NOMO-1 (cell line): Measurements from ENCODE around the gene SUPT4H1.

Experiments used
- DNase-seq, 2 experiments: peaks; one replicate each; lab custom pipeline; 2025; ENCODE audit not compliant: unreplicated experiment in 2 of 2; lab: John Stamatoyannopoulos, UW

SUPT4H1 gene

DNA sequence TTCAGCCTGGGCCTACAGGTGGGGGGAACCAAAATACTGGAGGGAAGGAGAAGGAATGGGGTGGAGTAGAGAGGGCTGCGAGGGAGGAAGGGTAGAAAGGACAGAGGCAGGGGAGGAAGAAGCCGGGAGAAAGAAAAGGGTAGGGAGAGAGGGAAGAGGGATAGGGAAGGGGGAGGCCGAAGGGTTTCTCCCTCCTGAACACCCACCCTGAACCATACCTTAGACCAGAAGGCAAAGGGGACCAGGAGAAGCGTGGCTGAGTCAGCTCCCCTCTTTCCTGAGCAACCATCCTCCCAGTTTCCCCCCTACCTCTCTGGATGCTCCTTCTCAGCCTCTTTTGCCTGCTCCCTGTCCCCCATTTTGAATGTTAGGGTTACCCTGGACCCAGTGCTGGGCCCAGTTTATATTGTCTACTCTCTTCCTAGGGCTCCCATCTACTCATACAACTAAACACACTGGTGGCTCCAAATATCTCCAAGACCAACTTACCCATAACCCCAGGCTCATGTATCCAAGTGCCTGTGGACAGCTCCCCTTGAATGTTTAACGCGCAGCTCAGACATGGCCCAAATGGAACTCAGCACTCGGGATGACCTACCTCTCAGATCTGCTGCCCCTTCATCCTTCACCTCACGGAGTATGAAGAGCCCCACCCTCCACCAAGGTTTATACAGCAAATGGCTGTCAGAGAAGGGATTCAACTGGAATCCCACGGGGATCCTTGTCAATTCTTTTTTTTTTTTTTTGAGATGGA is 31.3 kb downstream of the SUPT4H1 start:
- DNase-seq: no peak

DNA sequence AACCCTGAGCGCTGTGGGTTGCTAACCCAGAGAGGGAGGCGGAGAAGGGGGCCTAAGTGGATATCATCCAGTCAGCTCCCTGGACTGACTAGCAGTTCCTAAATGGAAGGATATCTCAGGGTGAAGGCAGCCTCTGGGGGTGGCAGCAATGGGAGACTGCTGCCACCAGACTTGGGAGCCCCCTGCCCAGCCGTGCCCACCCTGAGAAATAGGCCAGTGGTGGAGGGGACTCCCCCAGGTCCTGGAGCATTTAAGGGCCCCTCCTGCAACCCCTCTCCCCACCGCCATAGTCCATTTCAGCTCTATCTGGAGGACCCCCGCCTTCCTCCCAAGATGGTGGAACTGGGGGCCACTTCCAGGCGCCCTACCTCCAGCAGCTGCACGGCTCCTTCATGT is 31.8 kb downstream of the SUPT4H1 start:
- DNase-seq: no peak

DNA sequence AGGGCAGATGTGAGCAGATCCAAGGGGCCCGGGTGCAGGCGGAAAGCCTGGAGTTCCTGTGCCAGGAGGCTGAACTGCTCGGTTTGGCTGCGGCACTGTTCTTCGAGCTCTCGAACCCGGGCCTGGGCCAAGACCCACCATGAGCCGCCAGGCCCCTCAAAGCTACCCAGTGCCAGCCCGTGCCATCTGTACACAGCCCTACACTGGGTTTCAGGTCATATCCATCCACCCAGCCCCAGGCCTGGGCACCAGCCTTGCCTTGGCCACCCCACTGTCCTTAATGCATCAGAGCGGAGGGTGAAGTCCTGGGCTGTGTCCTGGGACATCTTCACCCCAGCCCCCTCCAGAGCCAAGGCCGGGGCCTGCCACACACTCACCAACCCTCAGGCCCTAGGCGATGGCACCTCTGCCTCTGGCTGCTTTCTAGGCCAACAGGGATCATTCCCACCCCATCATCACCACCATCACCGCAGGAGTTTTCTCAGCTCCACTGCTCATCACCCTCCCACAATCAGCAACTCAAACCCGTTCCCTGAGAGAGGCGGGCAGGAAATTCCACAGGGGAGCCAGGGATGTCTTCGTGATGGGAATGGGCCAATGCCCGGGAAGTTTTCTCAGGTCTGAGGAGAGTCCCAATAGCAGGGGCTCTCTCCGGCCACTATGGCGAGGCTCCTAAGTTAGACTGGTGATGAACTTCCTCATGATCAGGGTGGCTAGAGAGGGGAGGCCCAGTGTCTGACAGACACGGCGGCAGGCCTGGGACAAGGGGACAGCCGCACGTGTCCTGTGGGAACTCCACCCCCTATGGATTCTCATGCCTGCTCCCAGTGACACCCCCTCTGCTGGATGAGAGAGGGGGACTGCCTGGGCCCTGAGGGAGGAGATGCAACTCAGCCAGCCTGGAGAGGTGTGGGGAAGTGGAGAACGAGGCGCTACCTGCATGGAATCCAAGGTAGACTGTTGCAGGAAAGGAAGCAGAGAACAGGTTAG is 32.5 kb downstream of the SUPT4H1 start:
- no peak for DNase-seq

DNA sequence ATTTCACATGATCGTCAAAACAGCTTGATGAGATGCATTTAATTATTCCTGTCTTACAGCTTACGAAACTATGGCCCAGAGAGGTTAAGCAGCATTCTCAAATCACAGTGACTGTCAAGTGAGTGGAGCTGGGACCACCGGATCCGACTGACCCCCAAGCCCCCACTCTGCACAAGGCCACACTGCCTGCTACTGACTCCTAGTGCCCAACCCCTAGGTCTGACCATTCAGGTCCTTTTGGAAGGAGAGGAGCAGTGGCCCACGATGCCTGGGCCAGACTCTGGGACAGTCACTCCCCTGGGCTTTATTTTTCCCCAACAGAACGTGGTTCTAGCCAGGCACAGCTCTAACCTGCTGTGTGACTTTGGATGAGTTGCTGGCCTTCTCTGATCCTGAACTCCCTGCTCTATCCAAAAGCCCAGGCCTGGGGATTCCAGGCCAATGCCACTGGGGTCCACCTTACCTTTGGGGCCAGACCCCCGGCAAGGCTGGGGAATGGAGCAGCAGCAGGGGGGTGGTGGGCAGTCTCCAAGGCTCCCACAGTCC is 33.3 kb downstream of the SUPT4H1 start:
- no peak for DNase-seq

DNA sequence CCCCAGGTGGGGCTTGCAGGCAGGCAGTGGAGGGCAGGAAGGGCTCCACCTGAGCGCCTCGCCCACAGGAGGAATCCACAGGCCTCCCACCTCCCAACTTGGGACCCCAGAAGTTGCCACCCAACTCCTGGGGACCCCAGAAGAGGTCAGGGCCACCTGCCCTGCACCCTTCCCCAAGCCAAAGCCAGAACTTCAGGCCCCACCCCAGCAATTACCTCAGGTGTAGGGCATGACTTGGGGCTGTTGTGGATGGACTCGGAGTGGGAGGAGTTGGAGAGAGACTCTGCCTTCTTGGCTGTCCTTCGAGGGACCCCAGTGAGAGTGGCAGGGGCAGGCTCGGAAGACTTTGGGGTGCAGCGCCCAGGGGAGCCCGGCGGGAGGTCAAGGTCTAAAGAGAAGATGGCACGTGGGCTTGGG is 33.9 kb downstream of the SUPT4H1 start:
- no peak for DNase-seq

DNA sequence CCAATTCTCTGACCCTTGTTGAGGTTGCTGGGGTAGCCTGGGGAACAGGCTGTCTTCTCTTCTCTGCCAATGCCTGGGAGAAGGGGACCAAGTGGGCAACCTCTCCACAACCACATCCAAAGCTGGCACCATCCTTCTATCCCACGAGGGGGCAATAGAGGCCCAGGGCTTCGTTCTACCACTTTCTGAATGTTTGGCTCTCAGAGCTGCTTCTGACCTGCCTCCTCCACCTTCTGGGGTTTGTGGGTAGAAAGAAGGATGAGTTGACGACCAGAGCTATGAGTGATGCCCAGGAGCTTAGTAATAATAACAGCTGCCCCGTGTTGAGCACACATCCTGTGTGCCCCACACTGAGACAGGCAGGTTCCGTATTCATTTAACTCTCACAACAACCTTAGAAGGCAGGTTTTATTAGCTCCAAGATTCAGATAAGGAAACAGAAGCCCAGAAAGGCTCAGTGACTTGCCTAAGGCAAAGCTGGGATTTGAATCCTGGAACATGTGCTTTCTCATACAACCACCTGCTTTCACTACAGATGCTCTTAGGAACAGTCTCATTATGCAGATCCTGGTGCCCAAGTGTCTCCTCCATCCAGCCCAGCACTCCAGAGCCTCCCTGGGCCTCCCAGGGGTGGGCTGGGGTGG is 34.5 kb downstream of the SUPT4H1 start:
- peak; percentile 57 to 71 for DNase-seq

DNA sequence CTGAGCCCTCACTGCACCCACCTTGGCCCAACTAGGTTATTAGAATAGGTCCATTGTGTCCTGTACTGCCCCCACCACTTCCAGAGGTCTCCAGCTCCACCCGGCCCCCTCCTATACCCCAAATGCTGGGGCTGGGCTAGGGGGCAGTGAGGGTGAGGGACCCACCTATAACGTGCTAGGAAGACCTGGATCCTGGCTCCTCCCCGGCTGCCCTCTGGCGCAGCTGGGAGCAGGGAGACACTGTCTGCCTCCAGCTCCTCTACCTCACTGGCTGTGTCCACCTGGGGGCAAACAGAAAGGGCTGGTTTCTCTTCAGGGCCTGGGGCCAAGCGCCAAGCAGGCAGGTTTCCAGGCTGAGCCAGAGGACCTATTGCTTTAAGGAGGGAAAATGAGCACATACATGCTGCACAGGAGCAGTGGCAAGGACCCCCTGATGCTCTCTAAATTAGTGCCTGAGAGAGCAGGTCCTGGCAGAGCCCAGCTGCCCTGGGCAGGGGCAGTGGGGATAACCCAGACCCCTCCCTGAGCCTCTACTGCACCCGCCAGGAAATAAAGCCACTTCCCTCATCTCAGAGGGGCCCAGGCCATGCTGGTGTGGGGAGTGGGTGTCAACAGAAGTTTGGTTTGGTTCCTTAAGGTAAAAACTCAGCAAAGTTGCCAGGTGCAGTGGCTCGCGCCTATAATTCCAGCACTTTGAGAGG is 35.6 kb downstream of the SUPT4H1 start:
- no peak for DNase-seq

DNA sequence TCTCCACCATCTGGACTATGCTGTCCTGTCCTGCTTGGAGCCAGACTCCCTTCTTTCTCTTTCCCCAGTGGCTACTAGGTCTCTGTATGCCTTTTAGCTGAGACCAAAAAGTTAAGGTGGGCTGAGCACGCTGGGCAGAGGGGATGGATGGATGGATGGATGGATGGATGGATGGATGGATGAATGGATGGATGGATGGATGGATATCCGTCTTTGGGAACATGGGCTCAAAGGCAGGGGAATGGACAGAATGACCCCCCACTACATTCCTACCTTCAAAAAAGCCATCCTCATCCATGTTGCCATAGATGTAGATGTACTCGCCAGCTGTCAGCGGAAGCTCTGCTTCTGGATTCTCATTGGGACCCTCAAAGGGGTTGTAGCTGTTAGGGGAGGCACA is 36.3 kb downstream of the SUPT4H1 start:
- DNase-seq: no peak

DNA sequence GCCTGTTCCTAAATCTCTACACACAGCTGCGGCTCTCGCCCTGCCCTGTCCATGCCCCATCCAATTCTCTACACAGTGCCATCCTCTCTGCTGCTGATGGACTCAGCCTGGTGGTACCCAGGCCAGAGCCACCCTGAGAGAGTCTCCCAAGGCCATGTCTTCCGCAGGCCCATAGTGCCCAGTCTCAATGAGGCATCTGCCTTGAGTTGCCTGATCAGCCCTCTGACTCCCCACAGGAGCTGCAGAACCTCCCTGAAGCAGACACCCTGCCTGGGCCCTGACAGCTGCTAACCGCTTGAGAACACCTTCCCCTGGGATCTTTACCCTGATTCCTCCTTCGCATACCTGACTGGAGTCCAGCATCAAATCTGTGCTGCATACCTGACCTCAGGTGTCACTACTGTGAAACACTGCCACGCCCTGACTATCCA is 36.7 kb downstream of the SUPT4H1 start:
- DNase-seq: no peak

DNA sequence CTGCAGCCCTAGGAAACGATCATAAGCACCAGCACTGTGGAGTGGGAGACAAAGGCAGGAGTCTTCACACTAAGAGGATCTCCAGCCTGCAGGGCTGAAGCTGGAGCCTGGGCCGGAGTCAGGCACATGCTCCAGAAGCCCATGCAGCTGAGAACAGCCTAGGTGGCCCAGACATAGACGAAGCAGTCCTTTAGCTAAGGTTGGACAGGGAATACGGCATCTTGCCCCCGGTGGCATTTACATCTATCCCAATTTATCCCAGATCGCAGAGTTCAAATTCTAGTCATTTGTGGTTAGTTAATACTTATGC is 37.3 kb downstream of the SUPT4H1 start:
- no peak for DNase-seq

DNA sequence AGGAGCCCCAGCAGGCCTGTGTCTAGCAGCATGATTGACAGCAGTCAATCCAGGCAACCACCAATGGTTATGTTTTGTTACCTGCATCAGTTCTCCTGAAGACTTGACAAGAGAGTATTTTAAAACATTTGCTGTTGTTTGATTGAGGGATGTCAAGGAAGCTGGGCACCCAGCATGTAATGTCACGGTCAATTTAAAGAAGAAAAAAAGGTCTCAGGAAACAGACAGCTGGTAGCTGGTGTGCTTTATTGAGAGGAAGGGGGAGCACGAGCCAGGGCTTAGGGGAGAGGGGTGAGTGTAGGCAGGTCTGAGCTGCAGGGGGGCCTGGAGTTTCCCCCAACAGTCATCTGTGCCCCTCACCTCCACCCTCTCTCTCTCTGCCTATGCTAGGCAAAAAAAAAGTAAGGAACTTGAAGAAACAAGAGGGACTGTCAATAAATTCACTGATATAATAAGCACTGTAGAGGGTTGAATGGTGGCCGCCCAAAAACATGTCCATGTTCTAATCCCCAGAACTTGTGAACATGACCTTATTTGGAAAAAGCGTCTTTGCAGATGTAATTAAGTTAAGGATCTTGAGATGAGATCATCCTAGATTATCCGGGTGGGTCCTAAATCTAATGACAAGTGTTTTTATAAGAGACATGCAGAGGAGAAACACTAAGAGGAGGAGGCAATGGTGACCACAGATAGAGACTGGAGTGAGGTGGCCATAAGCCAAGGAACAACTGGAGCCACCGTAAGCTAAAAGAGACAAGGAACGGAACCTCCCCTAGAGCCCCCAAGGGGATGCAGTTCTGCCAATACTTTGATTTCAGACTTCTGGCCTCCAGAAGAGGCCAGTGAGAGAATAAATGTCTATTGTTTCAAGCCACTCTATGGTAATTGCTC is 37.9 kb downstream of the SUPT4H1 start:
- DNase-seq: no peak

DNA sequence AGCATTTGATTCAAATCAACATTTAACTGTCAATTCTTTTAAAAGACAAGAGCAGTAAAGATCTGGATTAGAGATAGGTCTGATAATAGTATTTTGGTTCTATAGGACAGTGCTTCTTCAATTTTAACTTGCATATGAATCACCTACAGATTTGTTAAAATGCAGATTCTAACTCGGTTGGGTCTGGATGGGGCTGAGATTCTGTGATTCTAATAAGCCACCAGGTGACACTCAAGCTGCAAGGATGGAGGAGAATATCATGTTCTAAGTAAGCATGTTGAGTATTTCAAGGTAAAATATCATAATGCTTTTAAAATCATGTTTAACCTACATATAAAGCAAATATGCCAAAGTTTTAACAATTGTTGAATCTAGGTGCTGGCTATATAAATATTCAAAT is 39.2 kb downstream of the SUPT4H1 start:
- no peak for DNase-seq

DNA sequence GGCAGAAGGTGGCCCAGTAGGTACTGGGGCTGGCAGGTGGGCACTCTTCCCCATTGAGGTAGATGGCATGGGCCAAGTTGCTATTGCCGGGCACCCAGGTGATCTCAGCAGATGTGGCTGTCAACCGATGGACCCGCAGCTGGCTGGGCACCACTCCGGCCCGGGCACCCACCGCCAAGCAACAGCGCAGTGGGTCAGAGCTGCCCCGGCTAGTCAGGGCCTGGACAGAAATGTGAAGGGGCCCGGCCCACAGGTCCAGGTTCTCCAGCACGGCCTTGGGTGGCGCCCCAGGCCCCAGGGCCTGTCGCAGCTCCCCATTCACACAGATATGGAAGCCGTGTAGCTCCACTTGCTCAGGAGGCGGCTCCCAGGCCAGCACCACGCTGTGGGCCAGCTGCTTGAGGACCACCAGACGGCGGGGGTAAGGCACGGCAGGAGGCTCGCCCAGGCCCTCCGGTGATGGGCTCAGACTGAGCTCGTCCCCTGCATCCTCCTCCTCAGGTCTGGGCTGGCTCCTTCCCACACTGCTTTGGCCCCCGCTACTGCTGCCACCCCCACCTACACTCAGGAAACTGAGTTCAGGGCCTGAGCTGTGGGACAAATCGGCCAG is 39.9 kb downstream of the SUPT4H1 start:
- DNase-seq: no peak

DNA sequence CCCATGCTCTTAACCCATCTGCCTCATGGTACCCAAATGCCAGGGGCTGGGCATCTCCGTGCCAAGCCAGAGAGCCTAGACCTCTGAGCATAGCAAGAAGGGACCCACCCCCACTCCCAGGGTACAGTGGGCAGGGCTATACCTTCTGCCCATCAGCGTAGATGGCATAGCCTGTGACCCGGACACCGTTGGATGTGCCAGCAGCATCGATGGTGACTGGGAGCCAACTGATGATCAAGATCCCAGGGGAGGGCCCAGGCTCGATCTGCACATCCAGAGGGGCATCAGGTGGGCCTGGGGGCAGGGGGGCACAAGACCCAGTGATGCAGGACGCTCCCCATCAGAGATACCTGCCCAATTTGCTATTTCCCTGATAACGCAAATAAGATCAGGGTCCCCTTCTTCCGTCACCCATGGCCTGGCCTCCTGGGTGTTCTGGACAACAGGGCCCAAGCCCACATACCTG is 40.5 kb downstream of the SUPT4H1 start:
- DNase-seq: no peak

DNA sequence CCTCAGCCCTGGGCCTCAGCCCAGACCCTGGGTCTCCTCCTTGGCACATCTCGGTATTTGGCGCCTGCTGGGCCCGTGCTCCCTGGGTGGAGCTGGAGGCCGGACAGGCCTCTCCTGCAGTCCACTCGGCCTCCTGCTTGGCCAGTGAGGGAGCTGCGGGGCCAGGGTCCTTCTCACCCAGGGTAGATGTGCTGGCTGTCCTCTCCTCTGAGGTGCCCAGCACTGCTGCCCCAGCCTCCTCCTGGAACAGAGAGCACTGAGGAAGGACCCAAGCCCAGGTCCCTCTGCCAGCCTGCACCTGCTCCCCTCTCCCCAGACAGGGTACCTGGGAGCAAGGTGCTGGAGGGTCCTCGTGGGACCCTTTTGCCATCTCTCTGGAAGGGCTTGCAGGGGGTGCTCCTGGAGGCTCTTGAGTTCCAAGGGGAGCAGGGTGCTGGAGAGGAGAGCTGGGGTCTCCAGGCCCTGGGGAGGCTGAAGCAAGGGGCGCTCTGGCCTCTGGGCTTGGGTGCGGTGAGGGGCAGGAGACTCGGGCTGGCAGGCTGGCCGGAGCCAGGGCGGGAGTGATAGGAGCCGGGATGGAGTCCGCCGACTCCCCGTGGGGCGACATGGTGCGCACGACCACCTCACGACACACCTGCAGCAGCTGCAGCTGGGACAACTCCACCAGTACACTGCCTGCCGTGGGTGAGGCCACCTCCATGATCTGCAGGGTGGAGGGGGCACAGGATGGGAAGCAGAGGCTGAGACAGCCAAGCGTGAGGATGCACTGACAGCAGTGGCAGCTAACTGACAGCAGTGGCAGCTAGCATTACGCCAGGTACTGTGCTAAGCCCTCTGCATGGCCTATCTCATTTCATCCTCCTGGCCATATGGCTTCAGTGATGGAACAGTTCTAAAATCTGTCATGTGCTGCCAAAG is 41.2 kb downstream of the SUPT4H1 start:
- no peak for DNase-seq

DNA sequence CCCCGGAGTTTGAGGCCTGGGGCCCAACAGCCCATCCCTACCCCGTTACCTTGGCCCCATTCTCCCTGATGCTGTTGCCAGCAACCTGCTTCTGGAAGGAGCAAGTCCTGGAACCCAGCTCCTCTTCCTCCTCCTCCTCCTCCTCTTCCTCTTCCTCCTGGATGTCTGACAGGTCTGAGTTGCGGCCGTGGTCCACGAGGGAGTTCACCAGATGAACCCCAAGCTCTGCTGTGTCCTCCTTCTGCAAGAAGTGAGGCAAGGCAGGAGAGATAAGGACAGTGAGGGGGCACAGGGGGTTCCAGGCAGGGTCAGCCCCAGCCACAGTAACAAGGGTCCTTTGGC is 42.1 kb downstream of the SUPT4H1 start:
- no peak for DNase-seq

DNA sequence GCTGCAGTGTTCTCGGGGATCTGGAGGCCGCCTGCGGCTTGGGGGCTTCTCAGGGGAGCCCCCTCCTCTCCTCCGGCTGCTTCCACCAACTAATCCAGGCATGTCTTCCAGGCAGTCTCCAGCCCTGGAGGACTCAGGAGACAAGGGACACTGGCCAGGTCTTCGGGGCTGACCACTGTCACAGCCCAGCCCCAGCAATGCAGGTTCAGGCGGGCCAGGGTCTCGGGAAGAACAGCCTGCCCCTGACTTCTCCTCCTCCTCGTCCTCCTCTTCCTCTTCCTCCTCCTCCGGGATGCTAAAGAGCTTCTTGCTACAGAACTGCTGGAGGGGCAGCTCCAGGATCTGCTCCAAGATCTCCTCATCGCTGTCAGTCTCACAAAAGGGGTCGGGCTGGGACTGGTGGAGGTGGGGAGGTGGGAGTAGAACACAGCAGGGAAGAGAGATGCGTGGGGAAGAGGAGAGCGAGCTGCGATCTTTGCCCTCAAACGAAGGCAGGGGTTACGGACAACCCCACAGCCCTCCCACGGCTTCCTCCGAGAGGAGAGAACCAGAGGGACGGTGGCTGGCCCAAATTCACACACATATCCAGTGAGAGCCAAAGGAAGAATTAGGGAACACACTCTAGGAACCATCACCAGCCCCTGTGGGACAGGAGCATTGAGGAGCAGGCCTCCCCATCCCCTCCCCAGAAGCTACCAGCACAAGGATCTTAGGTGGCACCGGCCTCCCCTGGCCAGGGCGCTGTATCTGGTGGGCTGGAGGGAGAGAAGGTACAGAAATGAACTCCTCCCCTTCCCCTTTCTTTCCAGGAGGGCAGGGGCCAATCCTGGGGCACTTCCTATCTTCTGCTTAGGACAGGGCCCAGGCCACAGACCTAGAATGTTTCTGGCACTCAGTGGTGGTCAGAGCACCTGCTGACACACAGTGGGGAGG is 42.8 kb downstream of the SUPT4H1 start:
- DNase-seq: peak in 1 of 2 experiments; percentile 38
